ENCODE results near the gene SMARCA2.

- no peak for TF ChIP-seq CTCF (IDR thresholded peaks at IDR 0.05)
- no peak for TF ChIP-seq POLR2A (IDR thresholded peaks at IDR 0.05)
These were observed 183.9 kb downstream of the SMARCA2 start for GRCh38 chr9:2198956-2199635.

All from thyroid gland (tissue), 4 donors.